Parathyroid adenoma (tissue), 2 donors: ENCODE results near the gene KAT2B.

Experiments used
- H2AFZ ChIP-seq: fragments of 300-600 bp; sonication (generic); one replicate; pipeline ENCODE4 v1.7.0; 2017; ENCODE audit warnings: antibody characterized with exemption, mild to moderate bottlenecking
- H3K27ac ChIP-seq: fragments of 300-600 bp; sonication (generic); one replicate; pipeline ENCODE4 v1.7.0; 2017
- H3K27me3 ChIP-seq: fragments of 300-600 bp; sonication (generic); one replicate; pipeline ENCODE4 v1.7.0; 2017; ENCODE audit warnings: low read length; ENCODE audit not compliant: control insufficient read depth, insufficient read depth
- H3K36me3 ChIP-seq: fragments of 300-600 bp; sonication (generic); one replicate; pipeline ENCODE4 v1.7.0; 2017; ENCODE audit warnings: low read length; ENCODE audit not compliant: control insufficient read depth, insufficient read depth
- H3K4me1 ChIP-seq: fragments of 300-600 bp; sonication (generic); one replicate; pipeline ENCODE4 v1.7.0; 2017; ENCODE audit warnings: control low read depth
- H3K4me2 ChIP-seq: fragments of 300-600 bp; sonication (generic); one replicate; pipeline ENCODE4 v1.7.0; 2017; ENCODE audit warnings: low read length
- H3K4me3 ChIP-seq: fragments of 300-600 bp; sonication (generic); one replicate; pipeline ENCODE4 v1.7.0; 2017; ENCODE audit warnings: low read depth, low read length
- H3K79me2 ChIP-seq: fragments of 300-600 bp; sonication (generic); one replicate; pipeline ENCODE4 v1.7.0; 2017; ENCODE audit warnings: control low read depth
- H3K9ac ChIP-seq: fragments of 300-600 bp; sonication (generic); one replicate; pipeline ENCODE4 v1.7.0; 2017; ENCODE audit warnings: mild to moderate bottlenecking
- H3K9me3 ChIP-seq: fragments of 300-600 bp; sonication (generic); one replicate; pipeline ENCODE4 v1.7.0; 2017; ENCODE audit warnings: low read length; ENCODE audit not compliant: control insufficient read depth
- TF ChIP-seq, protein P1 (sequence below): fragments of 300-600 bp; sonication (generic); IDR thresholded peaks from one replicate; pipeline ENCODE4 v1.7.0; 2017; ENCODE audit warnings: antibody characterized with exemption, mild to moderate bottlenecking
- donor health status: primary hyperparathyroidism.

Gene KAT2B

DNA sequence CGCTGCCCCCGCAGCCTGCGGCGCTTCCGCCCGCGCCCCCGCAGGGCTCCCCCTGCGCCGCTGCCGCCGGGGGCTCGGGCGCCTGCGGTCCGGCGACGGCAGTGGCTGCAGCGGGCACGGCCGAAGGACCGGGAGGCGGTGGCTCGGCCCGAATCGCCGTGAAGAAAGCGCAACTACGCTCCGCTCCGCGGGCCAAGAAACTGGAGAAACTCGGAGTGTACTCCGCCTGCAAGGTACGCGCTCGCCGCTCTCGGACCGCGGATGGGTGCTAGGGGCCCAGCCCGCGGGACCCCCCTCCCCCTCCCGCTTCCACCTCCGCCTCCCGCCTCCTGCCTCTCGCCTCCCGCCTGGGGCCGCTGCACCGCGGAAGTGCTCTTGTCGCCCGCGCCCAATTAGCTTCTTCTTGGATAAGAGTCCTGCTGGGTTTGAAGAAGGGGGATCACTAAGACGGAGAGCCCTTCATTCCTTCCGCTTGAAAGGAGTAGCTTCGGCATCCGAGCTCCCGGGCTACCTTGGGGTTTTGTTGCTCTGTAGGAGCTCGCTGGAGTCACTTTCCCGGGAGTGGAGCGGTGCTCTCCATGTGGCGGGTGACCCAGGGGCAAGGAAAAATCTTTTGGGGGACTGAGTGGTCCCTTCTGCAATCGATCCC is 426 bp downstream of the KAT2B start:
- TF ChIP-seq, protein P1, sequence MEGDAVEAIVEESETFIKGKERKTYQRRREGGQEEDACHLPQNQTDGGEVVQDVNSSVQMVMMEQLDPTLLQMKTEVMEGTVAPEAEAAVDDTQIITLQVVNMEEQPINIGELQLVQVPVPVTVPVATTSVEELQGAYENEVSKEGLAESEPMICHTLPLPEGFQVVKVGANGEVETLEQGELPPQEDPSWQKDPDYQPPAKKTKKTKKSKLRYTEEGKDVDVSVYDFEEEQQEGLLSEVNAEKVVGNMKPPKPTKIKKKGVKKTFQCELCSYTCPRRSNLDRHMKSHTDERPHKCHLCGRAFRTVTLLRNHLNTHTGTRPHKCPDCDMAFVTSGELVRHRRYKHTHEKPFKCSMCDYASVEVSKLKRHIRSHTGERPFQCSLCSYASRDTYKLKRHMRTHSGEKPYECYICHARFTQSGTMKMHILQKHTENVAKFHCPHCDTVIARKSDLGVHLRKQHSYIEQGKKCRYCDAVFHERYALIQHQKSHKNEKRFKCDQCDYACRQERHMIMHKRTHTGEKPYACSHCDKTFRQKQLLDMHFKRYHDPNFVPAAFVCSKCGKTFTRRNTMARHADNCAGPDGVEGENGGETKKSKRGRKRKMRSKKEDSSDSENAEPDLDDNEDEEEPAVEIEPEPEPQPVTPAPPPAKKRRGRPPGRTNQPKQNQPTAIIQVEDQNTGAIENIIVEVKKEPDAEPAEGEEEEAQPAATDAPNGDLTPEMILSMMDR, result peak; percentile 48
- H3K9me3 ChIP-seq, result no peaks in the 10 kb centered on the region
- peak overlapping the region; percentile 86 for H3K4me2 ChIP-seq
- no peaks in the 10 kb centered on the region for H3K27me3 ChIP-seq
- H3K4me3 ChIP-seq, result peak overlapping the region; percentile 81
- peaks cover 26% of the 10 kb centered on the region for H3K4me1 ChIP-seq
- H3K36me3 ChIP-seq, result no peaks in the 10 kb centered on the region
- H3K79me2 ChIP-seq, result peaks cover 22% of the 10 kb centered on the region
- peak overlapping the region; percentile 87 for H3K27ac ChIP-seq
- H2AFZ ChIP-seq, result peak overlapping the region; percentile 47
- peak overlapping the region; percentile 85 for H3K9ac ChIP-seq

DNA sequence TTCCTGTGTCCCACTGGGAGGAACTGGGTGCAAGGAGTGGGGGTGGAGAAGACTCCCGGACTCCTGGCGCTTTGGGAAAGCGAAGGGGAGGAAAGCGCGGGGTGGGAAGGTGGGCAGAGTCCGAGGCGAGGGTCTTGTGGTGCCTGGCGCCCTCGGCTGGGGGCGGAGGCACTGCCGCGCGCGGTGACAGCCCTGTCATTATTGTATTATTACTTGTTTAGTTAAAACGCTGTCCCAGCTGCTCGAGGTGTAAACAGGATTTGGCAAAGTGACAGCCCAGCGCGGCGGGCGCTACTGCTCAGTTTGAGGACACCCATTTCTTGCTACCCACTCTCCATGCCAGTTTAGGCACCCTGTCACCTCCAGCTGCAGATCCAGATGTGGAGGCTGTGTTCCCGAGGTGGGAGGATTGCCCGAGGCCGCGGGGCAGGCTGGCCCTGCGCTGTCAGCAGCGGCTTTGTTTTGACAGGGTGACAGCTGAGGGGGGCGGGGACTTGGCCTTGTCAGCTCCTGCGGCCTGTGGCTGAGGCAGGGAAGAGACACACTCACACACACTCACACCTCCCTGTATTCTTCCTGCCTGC is 1.0 kb downstream of the KAT2B start:
- H2AFZ ChIP-seq, result peak overlapping the region; percentile 47
- H3K36me3 ChIP-seq, result no peaks in the 10 kb centered on the region
- no peaks in the 10 kb centered on the region for H3K9me3 ChIP-seq
- no peaks in the 10 kb centered on the region for H3K27me3 ChIP-seq
- H3K4me1 ChIP-seq, result peaks cover 26% of the 10 kb centered on the region
- H3K79me2 ChIP-seq, result peaks cover 28% of the 10 kb centered on the region
- peak overlapping the region; percentile 81 for H3K4me3 ChIP-seq
- TF ChIP-seq, protein P1, result no peak
- H3K27ac ChIP-seq, result peak overlapping the region; percentile 87
- peak overlapping the region; percentile 86 for H3K4me2 ChIP-seq
- peak overlapping the region; percentile 85 for H3K9ac ChIP-seq

DNA sequence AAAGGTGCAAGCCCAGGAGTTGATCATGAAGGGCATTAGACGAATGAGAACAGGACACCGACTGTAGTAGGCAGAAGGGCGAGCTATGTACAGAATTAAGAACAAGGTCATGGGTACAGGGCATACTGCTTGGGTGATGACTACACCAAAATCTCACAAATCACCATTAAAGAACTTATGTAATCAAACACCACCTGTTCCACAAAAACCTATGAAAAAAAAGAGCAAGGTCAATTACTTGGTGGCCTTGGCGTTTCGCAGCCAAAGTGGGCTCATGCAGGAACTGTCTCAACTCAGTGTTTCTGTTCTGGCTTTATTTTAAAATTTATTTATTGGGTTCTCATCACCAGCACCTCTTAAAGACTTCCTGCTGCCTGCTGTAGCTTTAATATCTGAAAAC is 2.1 kb downstream of the KAT2B start:
- Histone ChIP-seq H3K4me3 (peak overlapping the region; percentile 81), H3K4me1 (peaks cover 26% of the 10 kb centered on the region), H3K27me3 (no peaks in the 10 kb centered on the region)

DNA sequence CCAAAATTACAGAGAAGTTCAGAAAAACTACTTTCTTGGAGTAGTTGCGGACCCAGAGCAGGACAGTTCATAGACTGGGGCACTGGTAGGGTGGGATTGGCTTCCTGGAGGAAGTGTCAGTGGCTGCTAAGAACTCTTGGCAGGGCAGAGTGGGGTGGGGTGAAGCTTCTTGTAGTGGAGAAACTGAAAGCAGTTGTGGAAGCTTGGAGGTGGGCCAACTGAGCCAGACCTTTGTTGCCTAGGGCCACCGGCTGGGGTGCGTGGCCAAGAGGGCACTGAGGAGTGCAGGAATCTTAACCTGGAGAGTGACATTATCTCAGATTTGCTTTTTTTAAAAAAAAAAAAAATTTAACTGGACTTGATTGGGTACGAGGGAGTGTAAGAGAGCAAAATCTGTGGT is 3.1 kb downstream of the KAT2B start:
- Histone ChIP-seq H3K9me3 (no peaks in the 10 kb centered on the region), H3K27ac (peak overlapping the region; percentile 87), H3K9ac (no peak overlapping the region), H3K36me3 (no peaks in the 10 kb centered on the region), H3K4me2 (peak overlapping the region; percentile 61), H2AFZ (peak overlapping the region; percentile 40), H3K79me2 (peaks cover 46% of the 10 kb centered on the region), H3K4me3 (peak overlapping the region; percentile 50), H3K27me3 (no peaks in the 10 kb centered on the region), H3K4me1 (peaks cover 24% of the 10 kb centered on the region)
- TF ChIP-seq, protein P1, result no peak

More for the DNA sequence above, 2.1 kb downstream of the KAT2B start:
- Histone ChIP-seq H3K9ac (no peak overlapping the region), H3K4me2 (peak overlapping the region; percentile 86), H3K9me3 (no peaks in the 10 kb centered on the region), H3K36me3 (no peaks in the 10 kb centered on the region), H3K27ac (peak overlapping the region; percentile 87), H2AFZ (no peak overlapping the region), H3K79me2 (peaks cover 37% of the 10 kb centered on the region)
- TF ChIP-seq, protein P1, result no peak
